HEK293 (cell line): Measurements from ENCODE around the gene AKT1.

Experiments
- CTCF ChIA-PET: fragments of 350-600 bp; formaldehyde crosslinking; extraction: SDS; loops from one replicate; lab custom pipeline; 2021; ENCODE audit warnings: antibody characterized with exemption; lab: Yijun Ruan, JAX
- POLR2A ChIA-PET: fragments of 300-600 bp; formaldehyde crosslinking; extraction: SDS; loops from one replicate; lab custom pipeline; 2020; ENCODE audit warnings: antibody characterized with exemption, inconsistent platforms; lab: Yijun Ruan, JAX
- H3K27ac ChIP-seq: fragments of 200-500 bp; sonication (Bioruptor generic); 2 replicates; pipeline ENCODE4 v1.5.1; 2014; ENCODE audit warnings: low read depth, low read length, control low read depth, inconsistent platforms; ENCODE audit errors: extremely low read depth
- H3K36me3 ChIP-seq, 2 experiments: fragments of 200-500 bp in 1 of 2; sonication (Bioruptor generic) in 1 of 2; 1 replicate in 1 of 2; 2 replicates in 1 of 2; pipeline ENCODE4 v1.5.1; 2014 to 2017; ENCODE audit warnings: inconsistent platforms in 2 of 2, low read length in 2 of 2; ENCODE audit not compliant: control insufficient read depth in 2 of 2, insufficient read depth in 1 of 2
- H3K4me1 ChIP-seq: fragments of 200-500 bp; sonication (Bioruptor generic); 2 replicates; pipeline ENCODE4 v1.5.1; 2014; ENCODE audit warnings: mild to moderate bottlenecking, low read length, inconsistent platforms; ENCODE audit not compliant: control insufficient read depth, insufficient read depth
- H3K4me3 ChIP-seq: 2 replicates; pipeline ENCODE4 v1.5.1; 2011; ENCODE audit warnings: low read depth, mild to moderate bottlenecking, control low read depth, low read length, moderate library complexity
- H3K9me3 ChIP-seq: fragments of 200-500 bp; sonication (Bioruptor generic); 2 replicates; pipeline ENCODE4 v1.5.1; 2014; ENCODE audit warnings: low read depth, low read length, inconsistent platforms; ENCODE audit not compliant: control insufficient read depth, insufficient read depth
- BCL11B ChIP-seq: fragments of 450-650 bp; formaldehyde crosslinking; IDR thresholded peaks from 2 replicates; pipeline ENCODE4 v1.5.1; 2016; ENCODE audit warnings: low read depth, missing biosample characterization, missing genetic modification characterization
- FEZF1 ChIP-seq: fragments of 450-650 bp; formaldehyde crosslinking; IDR thresholded peaks from 2 replicates; pipeline ENCODE4 v1.5.1; 2016; ENCODE audit warnings: missing biosample characterization, missing genetic modification characterization
- IKZF3 ChIP-seq: fragments of 450-650 bp; IDR thresholded peaks from 2 replicates; pipeline ENCODE4 v1.5.0; 2018; ENCODE audit warnings: missing biosample characterization, mild to moderate bottlenecking, missing genetic modification characterization, moderate library complexity
- KLF17 ChIP-seq: fragments of 450-650 bp; formaldehyde crosslinking; IDR thresholded peaks from 2 replicates; pipeline ENCODE4 v1.5.1; 2016; ENCODE audit warnings: missing biosample characterization, missing genetic modification characterization
- MZF1 ChIP-seq: fragments of 450-650 bp; formaldehyde crosslinking; IDR thresholded peaks from 2 replicates; pipeline ENCODE4 v1.5.1; 2017; ENCODE audit warnings: missing biosample characterization, missing genetic modification characterization, borderline replicate concordance
- OSR2 ChIP-seq: fragments of 450-650 bp; formaldehyde crosslinking; IDR thresholded peaks from 2 replicates; pipeline ENCODE4 v1.5.1; 2016; ENCODE audit warnings: missing biosample characterization, missing genetic modification characterization
- ZBTB21 ChIP-seq: fragments of 450-650 bp; formaldehyde crosslinking; IDR thresholded peaks from 2 replicates; pipeline ENCODE4 v1.5.1; 2017; ENCODE audit warnings: missing biosample characterization, missing genetic modification characterization
- ZNF10 ChIP-seq: fragments of 450-650 bp; formaldehyde crosslinking; IDR thresholded peaks from 2 replicates; pipeline ENCODE4 v1.5.1; 2017; ENCODE audit warnings: missing biosample characterization, missing genetic modification characterization
- ZNF214 ChIP-seq: fragments of 450-650 bp; formaldehyde crosslinking; IDR thresholded peaks from 2 replicates; pipeline ENCODE4 v1.5.1; 2017; ENCODE audit warnings: missing biosample characterization, mild to moderate bottlenecking, missing genetic modification characterization, borderline replicate concordance
- ZNF239 ChIP-seq: fragments of 450-650 bp; formaldehyde crosslinking; IDR thresholded peaks from 2 replicates; pipeline ENCODE4 v1.5.1; 2016; ENCODE audit warnings: missing biosample characterization, missing genetic modification characterization
- ZNF37A ChIP-seq: fragments of 450-650 bp; IDR thresholded peaks from 2 replicates; pipeline ENCODE4 v1.5.1; 2018; ENCODE audit warnings: missing biosample characterization, missing genetic modification characterization
- ZNF404 ChIP-seq: fragments of 450-650 bp; formaldehyde crosslinking; IDR thresholded peaks from 2 replicates; pipeline ENCODE4 v1.5.1; 2017; ENCODE audit warnings: missing biosample characterization, missing genetic modification characterization
- ZNF473 ChIP-seq: fragments of 450-650 bp; formaldehyde crosslinking; IDR thresholded peaks from 2 replicates; pipeline ENCODE4 v1.5.1; 2017; ENCODE audit warnings: missing biosample characterization, missing genetic modification characterization
- ZNF529 ChIP-seq: fragments of 450-650 bp; formaldehyde crosslinking; IDR thresholded peaks from 2 replicates; pipeline ENCODE4 v1.5.1; 2017; ENCODE audit warnings: missing genetic modification characterization, missing biosample characterization; ENCODE audit not compliant: insufficient replicate concordance
- ZNF544 ChIP-seq: fragments of 450-650 bp; formaldehyde crosslinking; IDR thresholded peaks from 2 replicates; pipeline ENCODE4 v1.5.0; 2017; ENCODE audit warnings: missing biosample characterization, missing genetic modification characterization
- ZNF558 ChIP-seq: fragments of 450-650 bp; formaldehyde crosslinking; IDR thresholded peaks from 2 replicates; pipeline ENCODE4 v1.5.1; 2016; ENCODE audit warnings: missing biosample characterization, missing genetic modification characterization
- ZNF560 ChIP-seq: fragments of 450-650 bp; formaldehyde crosslinking; IDR thresholded peaks from 2 replicates; pipeline ENCODE4 v1.5.1; 2017; ENCODE audit warnings: missing biosample characterization, missing genetic modification characterization, borderline replicate concordance
- ZNF624 ChIP-seq: fragments of 450-650 bp; formaldehyde crosslinking; IDR thresholded peaks from 2 replicates; pipeline ENCODE4 v1.5.1; 2017; ENCODE audit warnings: missing biosample characterization, missing genetic modification characterization
- ZNF747 ChIP-seq: fragments of 450-650 bp; formaldehyde crosslinking; IDR thresholded peaks from 2 replicates; pipeline ENCODE4 v1.5.1; 2016; ENCODE audit warnings: missing biosample characterization, missing genetic modification characterization
- ZSCAN4 ChIP-seq: fragments of 450-650 bp; formaldehyde crosslinking; IDR thresholded peaks from 2 replicates; pipeline ENCODE4 v1.5.1; 2017; ENCODE audit warnings: missing biosample characterization, missing genetic modification characterization
- TF ChIP-seq, protein P1 (sequence below): fragments of 450-650 bp; formaldehyde crosslinking; IDR thresholded peaks from 2 replicates; pipeline ENCODE4 v1.5.1; 2016; ENCODE audit warnings: missing biosample characterization, missing genetic modification characterization

Gene AKT1

DNA sequence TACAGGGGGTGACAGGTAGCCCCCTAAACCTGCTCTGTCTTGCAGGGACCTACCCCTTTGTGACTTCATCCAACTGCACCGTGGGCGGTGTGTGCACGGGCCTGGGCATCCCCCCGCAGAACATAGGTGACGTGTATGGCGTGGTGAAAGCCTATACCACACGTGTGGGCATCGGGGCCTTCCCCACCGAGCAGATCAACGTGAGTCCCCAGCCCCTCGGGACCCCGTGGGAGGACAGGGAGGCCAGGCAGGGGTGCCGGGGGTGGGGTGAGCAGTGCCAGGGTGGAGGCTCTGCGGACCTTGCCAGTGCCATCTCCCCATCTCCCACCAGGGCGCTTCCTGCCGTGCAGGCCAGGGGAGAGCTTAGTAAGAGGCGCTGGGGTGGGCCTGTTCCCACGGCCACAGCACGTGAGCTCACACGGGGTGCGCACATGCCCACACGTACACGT is 53.7 kb downstream of the AKT1 start (continued):
- TF ChIP-seq ZNF747 (tag by site-specific recombination) (no peak), BCL11B (tag by site-specific recombination) (no peak), ZNF214 (tag by site-specific recombination) (no peak), ZNF239 (tag by site-specific recombination) (peak; percentile 88)
- TF ChIP-seq, protein P1, sequence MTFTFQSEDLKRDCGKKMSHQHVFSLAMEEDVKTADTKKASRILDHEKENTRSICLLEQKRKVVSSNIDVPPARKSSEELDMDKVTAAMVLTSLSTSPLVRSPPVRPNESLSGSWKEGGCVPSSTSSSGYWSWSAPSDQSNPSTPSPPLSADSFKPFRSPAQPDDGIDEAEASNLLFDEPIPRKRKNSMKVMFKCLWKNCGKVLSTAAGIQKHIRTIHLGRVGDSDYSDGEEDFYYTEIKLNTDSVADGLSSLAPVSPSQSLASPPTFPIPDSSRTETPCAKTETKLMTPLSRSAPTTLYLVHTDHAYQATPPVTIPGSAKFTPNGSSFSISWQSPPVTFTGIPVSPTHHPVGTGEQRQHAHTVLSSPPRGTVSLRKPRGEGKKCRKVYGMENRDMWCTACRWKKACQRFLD (tag by site-specific recombination): no peak

- Histone ChIP-seq H3K4me3 (no peak overlapping the region), H3K27ac (no peak overlapping the region), H3K4me1 (no peaks in the 10 kb centered on the region), H3K36me3 (no peaks in the 10 kb centered on the region), H3K9me3 (no peaks in the 10 kb centered on the region)
- ChIA-PET CTCF (no interaction called here), POLR2A (no interaction called here)
- TF ChIP-seq ZNF37A (tag by site-specific recombination): no peak
- no peak for TF ChIP-seq ZBTB21 (tag by site-specific recombination)
- TF ChIP-seq ZSCAN4 (tag by site-specific recombination): no peak
- TF ChIP-seq ZNF473 (tag by site-specific recombination): no peak
- TF ChIP-seq ZNF560: no peak
- TF ChIP-seq ZNF404: no peak
- no peak for TF ChIP-seq FEZF1 (tag by site-specific recombination)
- no peak for TF ChIP-seq OSR2
- TF ChIP-seq ZNF10 (tag by site-specific recombination): no peak
- TF ChIP-seq IKZF3 (tag by site-specific recombination): no peak
- TF ChIP-seq MZF1 (tag by site-specific recombination): no peak
- no peak for TF ChIP-seq ZNF558
- no peak for TF ChIP-seq ZNF544 (tag by site-specific recombination)
- TF ChIP-seq ZNF624: no peak
- no peak for TF ChIP-seq KLF17 (tag by site-specific recombination)
- TF ChIP-seq ZNF529 (tag by site-specific recombination): no peak
Measured at GRCh38 chr14:104741108-104741802, 54.3 kb downstream of the AKT1 start.
